Naive thymus-derived CD8-positive, alpha-beta T cell (primary cell): ENCODE results near the gene RASSF5. TPM values are rescaled to one million over a fixed set of nuclear protein-coding genes. Genes with fewer than 3 reads are reported as not detected.

Experiments
- ATAC-seq, 2 donors: fragments of 150-1000 bp; cut with Tn5 transposase in 1 of 2; sonication (Bioruptor Pico), chemical (Tn5 transposase) in 1 of 2; 1 replicate in 1 of 2; 2 replicates in 1 of 2; pipeline ENCODE4 v1.10.0; 2021; ENCODE audit warnings: mild to moderate bottlenecking in 2 of 2, moderate library complexity in 2 of 2
- POLR2A ChIA-PET: fragments of 350-600 bp; sonication (Branson Sonifier 250); formaldehyde crosslinking; loops from one replicate; lab custom pipeline; 2021; ENCODE audit warnings: antibody characterized with exemption; lab: Charles Lee
- DNase-seq, 10 donors: peaks; one replicate each; pipeline versions ENCODE4 v3.0.0 to v3.0.0-alpha.2; 2020 to 2022
- H3K27ac Mint-ChIP-seq, 10 donors: one replicate each; pipeline ENCODE4 v1.8.0; 2020 to 2022; ENCODE audit warnings: mild to moderate bottlenecking in 10 of 10, mixed read lengths in 10 of 10, moderate library complexity in 4 of 10, inconsistent platforms in 1 of 10
- H3K27me3 Mint-ChIP-seq, 5 donors: one replicate each; pipeline ENCODE4 v1.8.0; 2021 to 2022; ENCODE audit warnings: mixed read lengths in 5 of 5
- H3K36me3 Mint-ChIP-seq, 3 donors: one replicate each; pipeline ENCODE4 v1.8.0; 2020 to 2022; ENCODE audit warnings: mixed read lengths in 3 of 3, mild to moderate bottlenecking in 2 of 3, inconsistent platforms in 1 of 3
- H3K4me1 Mint-ChIP-seq, 4 donors: one replicate each; pipeline ENCODE4 v1.8.0; 2021 to 2022; ENCODE audit warnings: mixed read lengths in 4 of 4
- H3K4me3 Mint-ChIP-seq, 10 donors: one replicate each; pipeline ENCODE4 v1.8.0; 2020 to 2022; ENCODE audit warnings: mild to moderate bottlenecking in 10 of 10, mixed read lengths in 10 of 10, moderate library complexity in 6 of 10, inconsistent platforms in 1 of 10
- H3K9me3 Mint-ChIP-seq, 9 donors: one replicate each; pipeline ENCODE4 v1.8.0; 2020 to 2022; ENCODE audit warnings: mixed read lengths in 9 of 9, mild to moderate bottlenecking in 3 of 9, inconsistent platforms in 1 of 9, moderate library complexity in 1 of 9
- polyA plus RNA-seq, 3 donors: library from polyadenylated mRNA; unstranded; fragments of 300-500 nt; fragmentation: Illumina TruSeq; gene quantifications; one replicate each; pipeline ENCODE4 v1.2.3, GENCODE V29; 2021
- total RNA-seq, 8 experiments: library from RNA in 2 of 8; stranded (reverse) in 2 of 8; gene quantifications; one replicate each; pipeline ENCODE4 v1.2.3 and lab custom pipeline; 2021 to 2026

The RASSF5 gene
- total and polyA plus RNA-seq, 5 experiments from 2014 or later = 224 to 358 (median 233) TPM

DNA sequence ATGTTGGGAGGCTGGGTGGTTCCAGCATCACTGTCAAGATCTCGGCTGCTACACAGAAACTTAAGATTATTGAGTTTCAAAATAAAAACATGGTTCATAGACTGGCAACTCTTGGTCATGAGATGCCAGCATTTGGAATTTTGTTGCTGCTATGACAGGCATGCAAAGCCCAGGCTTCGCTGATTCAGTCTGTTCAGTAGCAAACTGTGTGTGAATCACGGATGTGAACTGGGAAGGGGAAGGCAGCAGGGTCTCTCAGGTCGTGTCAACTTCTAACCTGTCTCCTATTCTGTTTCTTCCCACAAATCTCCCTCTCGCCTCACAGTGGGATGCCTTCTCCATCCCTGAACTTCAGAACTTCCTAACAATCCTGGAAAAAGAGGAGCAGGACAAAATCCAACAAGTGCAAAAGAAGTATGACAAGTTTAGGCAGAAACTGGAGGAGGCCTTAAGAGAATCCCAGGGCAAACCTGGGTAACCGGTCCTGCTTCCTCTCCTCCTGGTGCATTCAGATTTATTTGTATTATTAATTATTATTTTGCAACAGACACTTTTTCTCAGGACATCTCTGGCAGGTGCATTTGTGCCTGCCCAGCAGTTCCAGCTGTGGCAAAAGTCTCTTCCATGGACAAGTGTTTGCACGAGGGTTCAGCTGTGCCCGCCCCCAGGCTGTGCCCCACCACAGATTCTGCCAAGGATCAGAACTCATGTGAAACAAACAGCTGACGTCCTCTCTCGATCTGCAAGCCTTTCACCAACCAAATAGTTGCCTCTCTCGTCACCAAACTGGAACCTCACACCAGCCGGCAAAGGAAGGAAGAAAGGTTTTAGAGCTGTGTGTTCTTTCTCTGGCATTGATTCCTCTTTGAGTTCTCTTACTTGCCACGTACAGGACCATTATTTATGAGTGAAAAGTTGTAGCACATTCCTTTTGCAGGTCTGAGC, 79.4 kb downstream of the RASSF5 start:
- Mint-ChIP-seq H3K4me3 (no peak overlapping the region), H3K9me3 (no peaks in the 10 kb centered on the region), H3K36me3 (peaks cover 4 to 84% (median 21%) of the 10 kb centered on the region in 3 donors), H3K27ac (peak overlapping the region in 9 of 10 donors; percentile 40 to 99 (median 74)), H3K4me1 (peaks cover 27 to 77% (median 62%) of the 10 kb centered on the region in 4 donors), H3K27me3 (no peaks in the 10 kb centered on the region)
- DNase-seq (no peak), ATAC-seq (no peak)
- POLR2A ChIA-PET = interaction anchor here (0.6 to 30.9 kb wide), 3 partner anchors 26 to 80 kb away, joined by 6 to 825 read pairs (median 25); no protein-coding TSS in a partner anchor

DNA sequence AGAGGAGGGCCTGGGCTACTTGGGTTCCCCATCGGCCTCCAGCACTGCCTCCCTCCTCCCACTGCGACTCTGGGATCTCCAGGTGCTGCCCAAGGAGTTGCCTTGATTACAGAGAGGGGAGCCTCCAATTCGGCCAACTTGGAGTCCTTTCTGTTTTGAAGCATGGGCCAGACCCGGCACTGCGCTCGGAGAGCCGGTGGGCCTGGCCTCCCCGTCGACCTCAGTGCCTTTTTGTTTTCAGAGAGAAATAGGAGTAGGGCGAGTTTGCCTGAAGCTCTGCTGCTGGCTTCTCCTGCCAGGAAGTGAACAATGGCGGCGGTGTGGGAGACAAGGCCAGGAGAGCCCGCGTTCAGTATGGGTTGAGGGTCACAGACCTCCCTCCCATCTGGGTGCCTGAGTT, 80.6 kb downstream of the RASSF5 start:
- peaks cover 30 to 74% (median 60%) of the 10 kb centered on the region in 4 donors for H3K4me1 Mint-ChIP-seq
- peak overlapping the region in 8 of 10 donors; percentile 37 to 99 (median 76) for H3K27ac Mint-ChIP-seq
- H3K9me3 Mint-ChIP-seq = no peaks in the 10 kb centered on the region
- peaks cover 4 to 92% (median 23%) of the 10 kb centered on the region in 3 donors for H3K36me3 Mint-ChIP-seq
- no peak for DNase-seq
- peak overlapping the region in 1 of 10 donors; percentile 22 for H3K4me3 Mint-ChIP-seq
- POLR2A ChIA-PET = interaction anchor here (30.9 kb wide), 1 partner anchor 27 kb away, joined by 825 read pairs; no protein-coding TSS in a partner anchor
- no peak for ATAC-seq
- no peaks in the 10 kb centered on the region for H3K27me3 Mint-ChIP-seq

DNA sequence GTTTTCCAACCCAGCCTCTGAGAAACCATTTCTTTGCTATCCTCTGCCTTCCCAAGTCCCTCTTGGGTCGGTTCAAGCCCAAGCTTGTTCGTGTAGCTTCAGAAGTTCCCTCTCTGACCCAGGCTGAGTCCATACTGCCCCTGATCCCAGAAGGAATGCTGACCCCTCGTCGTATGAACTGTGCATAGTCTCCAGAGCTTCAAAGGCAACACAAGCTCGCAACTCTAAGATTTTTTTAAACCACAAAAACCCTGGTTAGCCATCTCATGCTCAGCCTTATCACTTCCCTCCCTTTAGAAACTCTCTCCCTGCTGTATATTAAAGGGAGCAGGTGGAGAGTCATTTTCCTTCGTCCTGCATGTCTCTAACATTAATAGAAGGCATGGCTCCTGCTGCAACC, 81.2 kb downstream of the RASSF5 start:
- ATAC-seq = no peak
- Mint-ChIP-seq H3K9me3 (no peaks in the 10 kb centered on the region), H3K4me1 (peaks cover 25 to 68% (median 57%) of the 10 kb centered on the region in 4 donors), H3K27me3 (no peaks in the 10 kb centered on the region), H3K36me3 (peaks cover 2 to 92% (median 18%) of the 10 kb centered on the region in 3 donors), H3K4me3 (peak overlapping the region in 2 of 10 donors; percentile 37 to 48), H3K27ac (peak overlapping the region in 9 of 10 donors; percentile 33 to 99 (median 81))
- POLR2A ChIA-PET = interaction anchor here (30.9 kb wide), 1 partner anchor 28 kb away, joined by 825 read pairs; no protein-coding TSS in a partner anchor
- DNase-seq = no peak

DNA sequence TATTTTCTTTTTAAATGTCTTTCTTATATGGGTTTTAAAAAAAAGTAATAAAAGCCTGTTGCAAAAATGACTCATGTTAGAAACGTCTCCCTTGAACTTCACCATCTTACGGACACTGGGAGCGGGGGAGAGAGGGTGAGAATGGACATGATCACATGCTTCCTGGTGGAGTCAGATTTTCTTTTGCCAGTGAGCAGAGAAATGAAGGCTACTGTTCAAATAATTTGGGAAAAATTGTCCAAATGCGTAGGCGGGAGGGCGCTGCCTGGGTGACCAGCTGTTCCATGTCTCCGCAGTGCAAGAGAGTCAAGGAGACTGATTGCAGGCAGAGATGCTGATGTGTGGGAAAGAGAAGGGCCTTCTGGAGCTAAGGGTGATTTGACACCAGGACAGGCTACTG, 81.9 kb downstream of the RASSF5 start:
- POLR2A ChIA-PET = interaction anchor here (30.9 kb wide), 1 partner anchor 28 kb away, joined by 825 read pairs; no protein-coding TSS in a partner anchor
- DNase-seq (no peak), ATAC-seq (no peak)
- Mint-ChIP-seq H3K27ac (peak overlapping the region in 9 of 10 donors; percentile 51 to 99 (median 82)), H3K27me3 (no peaks in the 10 kb centered on the region), H3K36me3 (peaks cover 0 to 92% (median 17%) of the 10 kb centered on the region in 3 donors), H3K4me1 (peaks cover 28 to 64% (median 52%) of the 10 kb centered on the region in 4 donors), H3K4me3 (no peak overlapping the region), H3K9me3 (no peaks in the 10 kb centered on the region)

DNA sequence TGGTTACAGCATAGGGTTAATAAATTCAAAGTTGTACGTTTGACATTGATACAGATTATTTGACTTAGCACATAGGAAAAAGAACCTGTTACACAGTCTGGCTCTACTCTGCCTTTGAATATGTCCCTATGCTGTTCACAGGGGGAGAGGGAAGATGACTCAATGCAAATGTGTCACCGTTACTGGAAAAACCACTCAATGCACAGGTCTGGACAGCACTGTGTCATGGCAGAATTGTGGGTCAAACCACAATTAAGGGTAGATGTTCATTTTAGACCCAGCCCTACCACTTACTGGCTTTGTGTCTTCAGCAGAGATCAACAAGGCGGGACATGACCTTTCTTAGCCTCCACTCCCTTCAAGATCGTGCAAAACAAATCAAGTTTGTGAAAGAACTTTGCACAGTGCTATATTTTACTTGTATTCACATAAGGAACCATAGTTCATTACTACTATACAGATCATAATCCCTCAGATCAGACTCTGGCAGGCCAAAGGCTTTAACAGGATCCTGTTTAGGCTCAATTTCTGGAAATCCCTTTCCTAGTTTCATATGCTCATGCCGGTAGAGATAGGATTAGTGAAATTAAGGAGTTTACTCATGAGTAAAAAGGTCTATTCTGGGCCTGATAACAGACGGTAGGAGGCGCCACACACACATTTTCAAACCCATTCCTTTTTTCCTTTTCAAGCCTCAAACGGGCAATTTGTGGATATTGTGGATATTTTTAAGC, 82.9 kb downstream of the RASSF5 start:
- POLR2A ChIA-PET = interaction anchor here (30.9 kb wide), 1 partner anchor 29 kb away, joined by 825 read pairs; no protein-coding TSS in a partner anchor
- DNase-seq (peak in 2 of 10 donors; percentile 31 to 48), ATAC-seq (peak; percentile 70 to 83)
- Mint-ChIP-seq H3K4me1 (peaks cover 25 to 57% (median 47%) of the 10 kb centered on the region in 4 donors), H3K36me3 (peaks cover 0 to 90% (median 13%) of the 10 kb centered on the region in 3 donors), H3K27me3 (no peaks in the 10 kb centered on the region), H3K9me3 (no peaks in the 10 kb centered on the region), H3K4me3 (peak overlapping the region in 4 of 10 donors; percentile 2 to 80 (median 38)), H3K27ac (peak overlapping the region; percentile 31 to 99 (median 82))

DNA sequence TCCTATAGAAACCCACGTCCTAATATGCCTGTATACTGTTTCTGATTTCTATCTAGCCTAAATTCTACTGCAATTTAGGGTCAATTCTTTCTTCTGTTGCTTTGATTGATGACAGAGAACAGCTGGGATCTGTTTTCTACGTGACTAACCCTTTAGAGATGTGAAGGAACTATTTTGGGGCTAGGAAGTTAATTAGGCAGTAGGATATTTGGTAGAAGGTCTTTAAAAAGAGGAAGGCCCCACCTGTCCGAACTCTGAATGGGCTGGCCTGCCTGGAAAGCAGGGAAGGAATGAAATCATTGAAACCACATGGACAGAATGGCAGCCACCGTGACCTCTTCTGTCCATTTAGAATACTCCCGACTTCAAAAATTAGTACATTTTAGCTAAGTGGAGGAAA, 83.9 kb downstream of the RASSF5 start:
- Mint-ChIP-seq H3K4me1 (peaks cover 26 to 55% (median 44%) of the 10 kb centered on the region in 4 donors), H3K27me3 (no peaks in the 10 kb centered on the region), H3K9me3 (no peaks in the 10 kb centered on the region), H3K27ac (peak overlapping the region; percentile 6 to 99 (median 76)), H3K36me3 (peaks cover 0 to 90% (median 14%) of the 10 kb centered on the region in 3 donors), H3K4me3 (no peak overlapping the region)
- no peak for ATAC-seq
- DNase-seq = no peak
- POLR2A ChIA-PET = interaction anchor here (0.7 to 1.2 kb wide), 2 partner anchors 16 to 84 kb away, joined by 3 to 4 read pairs; partner anchors contain the start of gene RASSF5

DNA sequence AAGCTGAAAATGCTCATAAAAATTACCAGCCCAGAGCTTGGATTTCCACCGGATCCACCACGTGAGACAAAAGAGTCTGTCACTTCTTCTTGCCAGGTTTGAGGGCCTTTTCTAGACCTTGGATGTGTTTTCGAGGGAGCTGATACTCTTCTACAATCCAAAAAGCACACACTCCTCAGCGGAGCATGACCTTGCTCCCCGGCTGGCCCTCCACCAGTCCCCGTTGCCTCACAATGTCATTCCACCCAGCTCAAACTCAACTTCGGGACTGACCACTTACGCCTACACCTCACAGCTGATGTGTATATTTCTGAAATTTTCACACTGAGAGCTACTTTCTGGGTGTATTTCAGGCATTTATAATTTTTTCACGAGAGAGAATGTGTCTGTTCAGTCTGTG, 84.4 kb downstream of the RASSF5 start:
- ATAC-seq (no peak), DNase-seq (no peak)
- POLR2A ChIA-PET = interaction anchor here (0.7 to 1.3 kb wide), 4 partner anchors 16 to 85 kb away, joined by 3 to 4 read pairs (median 4); partner anchors contain the start of genes EIF2D and RASSF5
- H3K9me3 Mint-ChIP-seq = no peaks in the 10 kb centered on the region
- no peak overlapping the region for H3K4me3 Mint-ChIP-seq
- H3K27me3 Mint-ChIP-seq = no peaks in the 10 kb centered on the region
- peaks cover 0 to 88% (median 13%) of the 10 kb centered on the region in 3 donors for H3K36me3 Mint-ChIP-seq
- peak overlapping the region in 9 of 10 donors; percentile 40 to 99 (median 89) for H3K27ac Mint-ChIP-seq
- H3K4me1 Mint-ChIP-seq = peaks cover 26 to 52% (median 42%) of the 10 kb centered on the region in 4 donors

DNA sequence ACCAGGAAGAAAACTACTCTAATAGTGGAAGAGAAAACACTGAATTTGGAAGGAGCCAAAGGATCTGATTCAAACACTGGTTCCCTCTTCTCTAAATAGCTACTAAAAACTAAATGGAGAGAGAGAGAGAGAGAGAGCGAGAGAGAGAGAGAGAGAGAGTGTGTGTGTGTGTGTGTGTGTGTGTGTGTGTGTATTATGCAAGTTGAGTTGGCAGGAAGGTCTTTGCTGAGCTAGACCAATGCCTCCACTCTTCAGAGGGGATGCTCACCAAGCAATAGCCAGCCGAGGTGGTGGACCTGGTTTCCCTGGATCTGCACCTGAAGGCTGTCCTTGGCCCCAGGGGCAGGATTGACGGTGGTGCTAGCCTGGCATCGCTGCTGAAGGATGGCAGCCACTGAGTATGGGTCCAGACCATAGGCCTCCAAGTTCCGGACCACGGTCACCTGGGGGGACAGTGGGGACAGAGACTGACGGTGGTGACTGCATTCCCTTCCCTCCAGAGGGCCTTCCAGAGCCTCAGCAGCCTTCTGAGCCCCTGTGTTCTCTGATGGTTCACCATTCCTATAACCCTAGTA, 86.1 kb downstream of the RASSF5 start:
- peaks cover 4 to 82% (median 13%) of the 10 kb centered on the region in 3 donors for H3K36me3 Mint-ChIP-seq
- POLR2A ChIA-PET = interaction anchor here (0.6 to 1.4 kb wide), 4 partner anchors 18 to 123 kb away, joined by 3 read pairs; partner anchors contain the start of gene IKBKE

DNA sequence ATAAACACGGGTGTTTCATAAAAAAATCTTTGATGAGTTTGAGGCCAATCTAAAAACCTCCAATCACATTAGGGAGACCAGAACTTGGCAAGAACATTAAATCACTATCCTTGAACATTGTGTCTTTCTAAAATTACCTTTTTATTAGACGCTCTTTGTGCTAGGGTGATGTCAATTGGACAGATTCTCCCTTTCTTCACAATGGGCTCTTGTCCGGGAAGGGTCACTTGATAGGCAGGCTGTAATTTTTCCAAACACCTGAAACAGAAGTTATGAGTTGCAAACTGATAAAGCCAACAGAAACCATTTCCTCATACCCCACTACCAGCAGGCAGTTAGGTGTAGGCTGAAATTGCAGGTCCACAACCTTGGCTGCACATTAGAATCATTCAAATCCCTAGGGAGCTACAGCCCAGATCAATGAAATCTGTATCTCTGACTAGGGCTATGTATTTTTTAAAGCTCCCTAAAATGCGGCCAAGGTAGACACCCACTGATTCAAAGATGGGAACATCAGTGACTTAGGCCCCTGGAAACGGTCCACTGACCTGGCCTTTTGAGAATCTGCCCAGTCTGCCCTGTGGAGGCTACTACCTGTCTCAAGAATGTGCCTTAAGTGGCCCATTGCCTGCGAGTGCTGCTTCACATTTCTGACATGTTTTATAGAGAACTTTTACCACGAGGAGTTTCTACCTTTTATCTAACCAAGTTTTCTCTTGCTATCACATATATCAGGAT, 88.4 kb downstream of the RASSF5 start:
- ATAC-seq = no peak
- H3K36me3 Mint-ChIP-seq = peaks cover 4 to 81% (median 18%) of the 10 kb centered on the region in 3 donors
- H3K4me1 Mint-ChIP-seq = peaks cover 16 to 25% (median 18%) of the 10 kb centered on the region in 4 donors
- no peaks in the 10 kb centered on the region for H3K27me3 Mint-ChIP-seq
- no peak overlapping the region for H3K4me3 Mint-ChIP-seq
- peak overlapping the region in 9 of 10 donors; percentile 5 to 89 (median 40) for H3K27ac Mint-ChIP-seq
- POLR2A ChIA-PET = no interaction called here
- no peaks in the 10 kb centered on the region for H3K9me3 Mint-ChIP-seq
- DNase-seq = no peak

More for the DNA sequence above, 86.1 kb downstream of the RASSF5 start:
- DNase-seq (no peak), ATAC-seq (no peak)
- no peaks in the 10 kb centered on the region for H3K27me3 Mint-ChIP-seq
- H3K9me3 Mint-ChIP-seq = no peaks in the 10 kb centered on the region
- no peak overlapping the region for H3K4me3 Mint-ChIP-seq
- peak overlapping the region; percentile 3 to 91 (median 81) for H3K27ac Mint-ChIP-seq
- peaks cover 28 to 45% (median 39%) of the 10 kb centered on the region in 4 donors for H3K4me1 Mint-ChIP-seq

DNA sequence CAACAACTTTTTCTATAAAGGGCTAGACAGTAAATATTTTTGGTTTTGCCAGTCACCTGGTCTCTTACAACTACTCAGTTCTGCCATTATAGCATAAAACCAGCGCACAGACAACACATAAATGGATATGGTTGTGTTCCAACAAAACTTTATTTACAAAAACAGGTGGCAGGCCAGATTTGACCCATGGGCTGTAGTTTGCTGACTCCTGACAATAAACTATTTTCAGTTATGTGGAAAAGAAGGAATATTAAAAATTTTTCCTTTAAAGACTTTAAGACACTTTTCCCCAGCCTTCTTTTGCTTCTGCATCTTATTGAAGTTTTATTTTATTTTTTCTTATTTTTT, 89.0 kb downstream of the RASSF5 start:
- Mint-ChIP-seq H3K27ac (peak overlapping the region in 7 of 10 donors; percentile 5 to 89 (median 37)), H3K4me3 (no peak overlapping the region), H3K36me3 (peaks cover 4 to 82% (median 18%) of the 10 kb centered on the region in 3 donors), H3K9me3 (no peaks in the 10 kb centered on the region), H3K4me1 (peaks cover 12 to 20% (median 13%) of the 10 kb centered on the region in 4 donors), H3K27me3 (no peaks in the 10 kb centered on the region)
- ATAC-seq (no peak), DNase-seq (no peak)
- POLR2A ChIA-PET = no interaction called here

DNA sequence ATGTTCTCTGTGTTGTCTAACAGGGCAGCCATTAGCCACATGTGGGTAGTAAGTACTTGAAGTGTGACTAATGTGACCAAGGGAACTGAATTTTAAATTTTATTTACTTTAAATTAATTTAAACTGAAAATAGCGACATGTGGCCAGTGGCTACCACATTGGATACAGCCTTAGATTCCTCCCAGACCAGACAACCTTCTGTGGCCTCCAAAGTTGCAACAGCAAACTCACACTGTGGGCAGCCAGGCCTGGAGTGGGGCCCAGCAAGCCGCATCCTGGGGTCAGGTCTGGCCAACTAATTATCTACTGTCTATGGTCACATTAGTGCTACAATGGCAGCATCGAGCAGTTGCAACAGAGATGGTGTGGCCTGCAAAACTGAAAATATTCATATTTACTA, 93.2 kb downstream of the RASSF5 start:
- peaks cover 0 to 4% (median 1%) of the 10 kb centered on the region in 4 donors for H3K4me1 Mint-ChIP-seq
- no peak for DNase-seq
- no peak overlapping the region for H3K4me3 Mint-ChIP-seq
- H3K27me3 Mint-ChIP-seq = no peaks in the 10 kb centered on the region
- H3K27ac Mint-ChIP-seq = peak overlapping the region in 1 of 10 donors; percentile 37
- POLR2A ChIA-PET = no interaction called here
- H3K9me3 Mint-ChIP-seq = no peaks in the 10 kb centered on the region
- peaks cover 4 to 81% (median 21%) of the 10 kb centered on the region in 3 donors for H3K36me3 Mint-ChIP-seq
- ATAC-seq = no peak
